HG03565 (cell line): ENCODE data around the gene FBXO21.
"Not testable (repeated sequence)": the region's sequence is repeated elsewhere in the genome, so short reads cannot be mapped to it uniquely, and the experiment has no call there.

Source experiments
- ATAC-seq: cut with Tn5 transposase; IDR thresholded peaks from one replicate; pipeline ENCODE4 v1.9.1; 2021; ENCODE audit warnings: mild to moderate bottlenecking, moderate library complexity; ENCODE audit not compliant: unreplicated experiment

Gene FBXO21

GRCh38 chr12:117202033-117202432 lies 11.8 kb upstream of the FBXO21 start:
- no peak for ATAC-seq

GRCh38 chr12:117199956-117200744 lies 9.9 kb upstream of the FBXO21 start:
- not testable (repeated sequence) for ATAC-seq

- not testable (repeated sequence) for ATAC-seq
Measured at GRCh38 chr12:117196334-117196733, 6.1 kb upstream of the FBXO21 start.

GRCh38 chr12:117195027-117195426 lies 4.8 kb upstream of the FBXO21 start:
- ATAC-seq = not testable (repeated sequence)

GRCh38 chr12:117193903-117194302 lies 3.6 kb upstream of the FBXO21 start:
- no peak for ATAC-seq

GRCh38 chr12:117192581-117192980 lies 2.3 kb upstream of the FBXO21 start:
- ATAC-seq = not testable (repeated sequence)

GRCh38 chr12:117192057-117192456 lies 1.8 kb upstream of the FBXO21 start:
- no peak for ATAC-seq

GRCh38 chr12:117189725-117190209 lies 503 bp downstream of the FBXO21 start:
- peak; percentile 23 for ATAC-seq

GRCh38 chr12:117188961-117189724 lies 1.1 kb downstream of the FBXO21 start:
- no peak for ATAC-seq

GRCh38 chr12:117188121-117188665 lies 2.1 kb downstream of the FBXO21 start:
- no peak for ATAC-seq

GRCh38 chr12:117187421-117187820 lies 2.8 kb downstream of the FBXO21 start:
- no peak for ATAC-seq

GRCh38 chr12:117182866-117183265 lies 7.4 kb downstream of the FBXO21 start:
- no peak for ATAC-seq

GRCh38 chr12:117181468-117181843 lies 8.8 kb downstream of the FBXO21 start:
- ATAC-seq = not testable (repeated sequence)

- ATAC-seq = no peak
Measured at GRCh38 chr12:117180758-117181467, 9.4 kb downstream of the FBXO21 start.

GRCh38 chr12:117178745-117179144 lies 11.5 kb downstream of the FBXO21 start:
- no peak for ATAC-seq

- ATAC-seq = no peak
Measured at GRCh38 chr12:117178301-117178700, 12.0 kb downstream of the FBXO21 start.

- no peak for ATAC-seq
Measured at GRCh38 chr12:117172168-117172567, 18.1 kb downstream of the FBXO21 start.

- ATAC-seq = no peak
Measured at GRCh38 chr12:117171499-117172162, 18.6 kb downstream of the FBXO21 start.

GRCh38 chr12:117169548-117169947 lies 20.7 kb downstream of the FBXO21 start:
- ATAC-seq = no peak

- ATAC-seq = no peak
Measured at GRCh38 chr12:117168976-117169375, 21.3 kb downstream of the FBXO21 start.
